Left renal cortex interstitium (tissue), 4 donors: ENCODE results near the gene JCHAIN. TPM values are rescaled to one million over a fixed set of nuclear protein-coding genes. Genes with fewer than 3 reads are reported as not detected.
A peak's percentile ranks its signal among the peaks of the same experiment; 100 is the strongest.
"Not testable (repeated sequence)": the region's sequence is repeated elsewhere in the genome, so short reads cannot be mapped to it uniquely, and the experiment has no call there.

ENCODE experiments used
- DNase-seq, 4 donors: peaks; one replicate each; pipeline ENCODE4 v3.0.0-alpha.2; 2013; ENCODE audit warnings: low read depth in 4 of 4, low spot score in 2 of 4, missing footprints in 1 of 4
- polyA plus RNA-seq, 4 donors: library from polyadenylated mRNA; unstranded; fragments of 120-200 nt; gene quantifications; one replicate each; pipeline ENCODE4 v1.2.1, GENCODE V29; 2013; ENCODE audit not compliant: insufficient read length in 4 of 4

The JCHAIN gene
- polyA plus RNA-seq, 4 donors = 0.87 to 1.1 (median 1.0) TPM

DNA sequence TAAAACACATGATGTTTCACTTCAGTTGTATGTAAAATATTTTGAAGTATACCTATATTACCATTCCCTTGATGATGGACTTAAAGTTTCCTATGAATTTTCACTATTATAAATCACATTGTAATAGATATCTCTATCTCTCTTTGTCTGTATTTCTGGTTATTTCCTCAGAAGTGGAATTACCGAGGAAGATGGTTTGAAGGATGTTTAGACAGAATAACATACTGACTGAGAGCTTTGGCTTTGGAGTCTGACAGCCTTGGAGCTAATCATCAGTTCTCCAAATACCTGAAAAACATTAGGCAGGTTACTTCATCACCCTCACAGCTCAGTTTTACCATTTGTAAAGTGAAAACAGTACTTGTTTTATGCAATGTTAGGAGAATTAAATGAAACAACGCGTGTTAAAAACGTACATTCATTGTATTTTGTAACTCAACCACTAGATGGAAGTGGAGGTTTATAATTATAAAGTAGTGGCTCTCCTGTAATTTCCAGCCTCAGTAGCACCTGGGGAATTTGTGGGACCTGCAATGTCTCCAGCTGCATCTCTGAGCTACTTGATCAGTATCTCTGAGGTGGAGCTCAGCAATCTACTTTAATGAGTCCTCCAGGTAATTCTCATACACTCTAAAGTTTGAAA lies 14.3 kb downstream of the JCHAIN start:
- DNase-seq = peak in 2 of 4 donors; percentile 13 to 25

DNA sequence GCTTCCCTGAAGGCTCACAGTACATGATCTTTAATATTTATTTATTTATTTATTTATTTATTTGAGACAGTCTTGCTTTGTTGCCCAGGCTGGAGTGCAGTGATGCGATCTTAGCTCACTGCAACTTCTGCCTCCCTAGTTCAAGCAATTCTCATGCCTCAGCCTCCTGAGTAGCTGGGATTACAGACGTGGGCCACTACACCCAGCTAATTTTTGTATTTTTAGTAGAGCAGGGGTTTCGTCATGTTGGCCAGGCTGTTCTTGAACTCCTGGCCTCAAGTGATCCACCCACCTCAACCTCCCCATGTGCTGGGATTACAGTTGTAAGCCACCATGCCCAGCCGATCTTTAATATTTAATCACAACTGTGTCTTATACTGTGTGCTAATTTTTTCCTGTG lies 15.6 kb downstream of the JCHAIN start:
- not testable (repeated sequence) for DNase-seq

DNA sequence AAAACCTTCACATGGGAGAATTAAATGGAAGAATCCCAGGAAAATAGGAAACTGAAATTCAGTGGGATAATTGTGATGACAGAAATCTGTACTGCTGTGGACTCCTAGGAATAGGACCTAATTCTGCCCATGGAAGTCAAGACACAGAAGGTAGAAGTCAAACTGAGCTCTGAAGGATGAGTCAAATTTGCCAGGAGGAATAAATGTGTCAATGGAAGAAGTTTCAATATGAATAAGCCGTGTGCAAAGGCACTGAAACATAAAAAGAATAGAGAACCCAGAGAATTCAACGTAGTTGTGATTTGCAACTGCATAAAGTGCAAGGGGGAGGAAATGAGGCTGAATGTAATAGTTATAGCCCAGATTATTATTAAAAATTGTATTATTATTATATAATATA lies 26.1 kb downstream of the JCHAIN start:
- no peak for DNase-seq

- DNase-seq = no peak
Measured at GRCh38 chr4:70637239-70637913, 28.9 kb downstream of the JCHAIN start.

DNA sequence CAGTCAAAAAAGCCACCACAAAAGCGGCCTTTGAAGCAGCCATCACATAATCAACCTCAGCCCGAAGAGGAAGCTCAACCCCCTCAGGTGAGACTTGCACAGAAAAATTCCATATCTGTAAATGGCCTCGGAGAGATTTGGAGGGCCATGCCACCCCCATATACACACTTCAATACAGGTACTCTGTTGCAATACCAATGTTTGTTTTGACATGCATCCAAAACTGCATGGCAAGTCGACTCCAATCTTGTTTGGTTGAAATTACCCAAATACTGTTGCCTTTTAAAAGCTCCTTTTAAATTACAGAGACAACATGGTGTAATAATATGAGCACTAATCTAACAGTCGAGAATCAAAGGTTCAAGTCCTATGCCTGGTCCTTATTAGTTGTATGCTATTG lies 31.8 kb downstream of the JCHAIN start:
- DNase-seq = no peak

GRCh38 chr4:70632028-70632427 lies 34.3 kb downstream of the JCHAIN start:
- no peak for DNase-seq

GRCh38 chr4:70630162-70630561 lies 36.1 kb downstream of the JCHAIN start:
- DNase-seq = no peak

DNA sequence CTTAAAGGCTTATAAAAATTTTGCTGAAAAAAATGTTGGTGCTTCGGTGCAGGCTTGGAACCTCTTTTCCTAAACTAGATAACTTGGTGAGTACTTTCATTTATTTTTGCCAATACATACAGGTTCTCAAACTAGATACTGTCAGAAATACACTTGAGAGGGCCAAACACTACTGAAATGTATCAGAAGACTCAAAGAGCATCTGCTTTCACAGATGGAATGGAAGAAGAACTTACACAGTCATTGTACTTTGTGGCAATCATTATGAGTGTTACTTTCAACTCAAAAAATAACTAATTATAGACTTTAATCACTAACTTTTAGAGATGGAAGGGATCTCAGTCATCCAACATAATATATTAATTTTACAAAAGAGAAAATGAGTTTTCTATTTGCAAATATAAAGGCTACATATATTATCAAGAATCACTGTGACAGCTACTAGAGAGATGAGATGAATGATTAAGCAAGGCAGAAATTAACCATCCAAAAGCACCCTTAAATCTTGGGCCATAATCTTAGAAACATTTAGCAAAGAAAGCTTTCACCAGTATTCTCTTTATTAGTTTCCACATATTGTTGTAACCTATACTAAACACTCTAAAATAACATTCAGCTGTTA lies 36.7 kb downstream of the JCHAIN start:
- DNase-seq = no peak

DNA sequence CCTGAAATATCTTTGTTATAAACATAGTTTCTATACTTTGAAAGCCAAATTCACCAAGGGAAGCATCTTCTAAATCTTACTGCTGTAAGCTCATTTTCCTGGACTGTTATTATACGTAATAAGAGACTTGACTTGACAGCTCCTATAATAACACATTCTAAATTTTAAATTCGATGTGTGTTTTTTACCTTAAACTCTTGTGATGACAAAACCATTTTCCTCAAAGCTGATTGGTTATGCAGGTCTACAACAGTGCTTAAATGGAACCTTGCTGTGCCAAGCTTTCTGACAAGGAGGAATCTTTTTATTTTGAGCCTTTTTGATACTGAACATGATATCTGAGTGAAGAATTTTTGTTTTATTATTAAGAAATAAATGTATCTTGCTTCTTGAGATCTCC lies 37.9 kb downstream of the JCHAIN start, which contains the start of gene ENAM:
TSS of gene ENAM (plus strand) at position 301 of the 400 bp plus-strand sequence. CDS start 757 bp downstream, outside the sequence.
- no peak for DNase-seq

GRCh38 chr4:70627620-70628019 lies 38.7 kb downstream of the JCHAIN start:
- no peak for DNase-seq

- no peak for DNase-seq
Measured at GRCh38 chr4:70624226-70624793, 42.0 kb downstream of the JCHAIN start.

GRCh38 chr4:70623323-70623722 lies 43.0 kb downstream of the JCHAIN start:
- DNase-seq = no peak

- no peak for DNase-seq
Measured at GRCh38 chr4:70619778-70620177, 46.5 kb downstream of the JCHAIN start.

- DNase-seq = no peak
Measured at GRCh38 chr4:70619288-70619687, 47.0 kb downstream of the JCHAIN start.

GRCh38 chr4:70614184-70614555 lies 52.1 kb downstream of the JCHAIN start:
- no peak for DNase-seq

GRCh38 chr4:70613306-70614183 lies 52.8 kb downstream of the JCHAIN start:
- no peak for DNase-seq

DNA sequence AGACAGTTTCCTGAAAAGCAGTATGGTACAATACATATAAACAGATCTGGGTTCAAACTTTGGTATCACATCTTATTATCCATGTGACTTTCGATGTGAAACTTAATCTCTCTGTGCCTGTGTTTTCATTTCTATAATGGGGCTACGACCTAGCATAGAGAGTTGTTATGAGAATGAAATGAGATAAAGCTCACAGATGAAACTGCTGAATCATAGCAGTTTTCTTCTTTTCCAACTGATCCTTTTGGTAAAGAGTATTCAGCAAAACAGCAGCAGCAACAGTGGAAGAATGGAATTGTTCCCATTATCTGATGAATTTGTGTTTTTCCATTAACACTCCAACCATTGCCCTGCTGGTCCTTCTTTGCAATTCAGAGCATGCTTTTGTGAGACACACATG lies 58.0 kb downstream of the JCHAIN start:
- no peak for DNase-seq

GRCh38 chr4:70607334-70607853 lies 58.9 kb downstream of the JCHAIN start:
- DNase-seq = no peak

DNA sequence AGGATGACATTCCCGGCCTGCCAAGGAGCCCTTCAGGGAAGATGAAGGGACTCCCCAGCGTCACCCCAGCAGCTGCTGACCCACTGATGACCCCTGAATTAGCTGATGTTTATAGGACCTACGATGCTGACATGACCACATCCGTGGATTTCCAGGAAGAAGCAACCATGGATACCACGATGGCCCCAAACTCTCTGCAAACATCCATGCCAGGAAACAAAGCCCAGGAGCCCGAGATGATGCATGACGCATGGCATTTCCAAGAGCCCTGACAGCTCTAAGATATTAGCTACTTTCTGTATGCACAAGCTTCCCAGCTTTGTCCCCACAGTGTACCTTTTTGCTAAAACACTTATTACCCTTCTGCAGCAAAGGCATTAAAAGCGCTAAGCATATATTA lies 59.8 kb downstream of the JCHAIN start:
- no peak for DNase-seq
